Ovary (tissue), 3 donors: ENCODE measurements around the gene R3HCC1L.

Experiments
- EP300 ChIP-seq: sonication (generic); formaldehyde crosslinking; IDR thresholded peaks from one replicate; pipeline ENCODE4 v1.6.1; 2017; ENCODE audit warnings: antibody characterized with exemption
- POLR2A ChIP-seq: fragments of 450-650 bp; IDR thresholded peaks from one replicate; pipeline ENCODE4 v1.6.1; 2017; ENCODE audit warnings: antibody characterized with exemption, mild to moderate bottlenecking, moderate library complexity
- TF ChIP-seq, protein P1 (sequence below), 3 donors: fragments of 450-650 bp in 2 of 3; fragments of 200-600 bp in 1 of 3; IDR thresholded peaks; one replicate each; pipeline versions ENCODE4 v1.5.1 to v1.8.0; 2016 to 2022; ENCODE audit warnings: antibody characterized with exemption in 3 of 3, mild to moderate bottlenecking in 1 of 3
- donor health status: DM: no; HTN: no; CAD: no.

GRCh38 chr10:98205351-98205750, 70.9 kb downstream of the R3HCC1L start:
- TF ChIP-seq, protein P1, sequence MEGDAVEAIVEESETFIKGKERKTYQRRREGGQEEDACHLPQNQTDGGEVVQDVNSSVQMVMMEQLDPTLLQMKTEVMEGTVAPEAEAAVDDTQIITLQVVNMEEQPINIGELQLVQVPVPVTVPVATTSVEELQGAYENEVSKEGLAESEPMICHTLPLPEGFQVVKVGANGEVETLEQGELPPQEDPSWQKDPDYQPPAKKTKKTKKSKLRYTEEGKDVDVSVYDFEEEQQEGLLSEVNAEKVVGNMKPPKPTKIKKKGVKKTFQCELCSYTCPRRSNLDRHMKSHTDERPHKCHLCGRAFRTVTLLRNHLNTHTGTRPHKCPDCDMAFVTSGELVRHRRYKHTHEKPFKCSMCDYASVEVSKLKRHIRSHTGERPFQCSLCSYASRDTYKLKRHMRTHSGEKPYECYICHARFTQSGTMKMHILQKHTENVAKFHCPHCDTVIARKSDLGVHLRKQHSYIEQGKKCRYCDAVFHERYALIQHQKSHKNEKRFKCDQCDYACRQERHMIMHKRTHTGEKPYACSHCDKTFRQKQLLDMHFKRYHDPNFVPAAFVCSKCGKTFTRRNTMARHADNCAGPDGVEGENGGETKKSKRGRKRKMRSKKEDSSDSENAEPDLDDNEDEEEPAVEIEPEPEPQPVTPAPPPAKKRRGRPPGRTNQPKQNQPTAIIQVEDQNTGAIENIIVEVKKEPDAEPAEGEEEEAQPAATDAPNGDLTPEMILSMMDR (IDR thresholded peaks at IDR 0.05), result no peak
- TF ChIP-seq POLR2A (no peak), EP300 (no peak)
